ENCODE data around the gene PHEX. TPM values are rescaled to one million over a fixed set of nuclear protein-coding genes. Genes with fewer than 3 reads are reported as not detected.
"Not testable (repeated sequence)": the region's sequence is repeated elsewhere in the genome, so short reads cannot be mapped to it uniquely, and the experiment has no call there.

PHEX gene
- polyA plus RNA-seq, 1 donor = 3.4 TPM

DNA sequence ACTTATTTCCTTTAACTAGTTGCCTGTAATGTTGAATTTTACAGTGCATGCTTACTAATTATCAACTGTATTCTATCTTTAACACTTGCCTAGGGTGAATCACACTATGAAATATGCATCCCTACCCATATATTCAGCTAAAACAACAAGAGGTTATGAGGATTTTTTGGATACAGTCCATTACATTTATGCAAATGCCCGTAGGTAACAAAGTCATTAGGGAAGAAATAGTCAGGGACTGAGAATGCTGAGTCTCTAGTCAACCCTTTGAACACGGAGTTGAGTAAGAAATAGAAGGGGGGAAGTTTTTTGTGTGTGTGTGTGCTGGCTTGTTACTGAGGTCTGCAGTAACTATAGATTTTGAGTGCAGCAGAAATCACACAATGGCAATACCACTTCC, 214.5 kb downstream of the PHEX start:
- DNase-seq (ENCODE audit: low read depth) = no peak

DNA sequence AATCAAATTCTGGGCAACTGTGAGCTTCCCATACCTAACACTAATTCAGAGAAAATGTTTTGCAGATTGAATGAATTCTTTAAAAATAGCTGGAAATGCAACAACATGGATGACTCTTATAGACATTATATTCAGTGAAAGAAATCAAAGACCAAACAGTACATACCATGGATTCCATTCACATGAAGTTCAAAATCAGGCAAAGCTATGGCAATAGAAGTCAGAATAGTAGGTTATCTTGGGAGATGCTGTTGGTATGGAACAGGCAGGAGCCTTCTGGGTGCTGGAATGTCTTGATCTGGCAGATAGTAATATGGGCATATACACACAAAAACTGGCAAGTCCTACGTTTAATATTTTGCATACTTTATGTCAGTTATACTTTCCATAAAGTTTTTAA, 215.0 kb downstream of the PHEX start:
- DNase-seq (ENCODE audit: low read depth) = no peak

DNA sequence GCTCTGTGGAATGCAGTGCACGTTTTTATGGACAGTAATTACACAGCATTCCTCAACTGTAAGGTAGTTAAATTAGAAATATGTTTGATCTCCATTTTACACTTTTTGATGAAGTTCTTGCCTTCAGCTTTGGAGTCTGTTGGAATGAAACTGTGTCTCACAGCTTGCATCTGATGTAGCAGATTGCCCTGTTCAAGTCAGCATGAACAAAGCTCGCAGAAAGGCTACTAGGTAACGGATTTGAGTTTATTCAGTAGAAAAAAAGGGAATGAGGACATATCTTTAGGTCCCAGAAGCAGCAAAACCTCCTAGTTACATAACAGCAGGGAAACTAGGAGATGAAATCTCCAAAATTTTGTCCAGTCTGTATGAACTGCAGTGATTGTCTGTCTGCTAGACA, 216.3 kb downstream of the PHEX start:
- no peak for DNase-seq (ENCODE audit: low read depth)

DNA sequence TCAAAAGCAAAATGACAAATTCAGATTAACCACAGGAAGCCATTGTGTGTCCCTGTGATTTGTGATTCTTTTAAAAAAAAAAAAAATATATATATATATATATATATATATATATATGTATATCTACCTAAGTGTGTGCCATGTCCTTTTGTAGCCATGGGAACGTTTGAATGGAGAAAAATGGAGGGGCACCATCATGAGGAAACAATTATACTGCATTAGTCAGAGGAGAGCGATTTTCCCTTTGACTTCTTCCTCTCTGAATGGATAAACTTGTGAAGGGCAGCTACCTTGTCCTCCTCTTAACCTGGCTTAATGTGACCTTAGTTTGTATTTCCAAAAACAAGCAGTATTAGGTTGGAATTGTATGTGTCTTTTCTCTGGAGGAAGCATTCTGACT, 217.2 kb downstream of the PHEX start:
- DNase-seq (ENCODE audit: low read depth) = no peak

DNA sequence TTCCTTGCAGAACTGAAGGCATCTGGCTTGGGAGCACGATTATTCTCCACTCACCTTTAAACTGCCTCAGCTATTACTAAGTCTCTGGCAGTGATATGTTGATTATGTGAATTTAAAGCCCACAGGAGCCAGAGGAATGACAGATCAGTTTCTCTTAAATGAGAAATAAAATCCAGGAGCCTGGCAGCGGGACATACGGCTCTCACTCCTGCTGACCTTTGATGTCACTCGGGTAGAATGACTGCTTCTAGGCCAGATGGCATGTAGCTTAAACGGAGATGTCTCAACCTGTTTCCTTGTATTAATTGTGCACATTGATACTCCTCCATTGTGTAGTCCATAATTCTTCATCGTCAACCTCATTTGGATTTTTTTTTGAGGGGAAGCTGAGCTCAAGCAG, 236.6 kb downstream of the PHEX start:
- no peak for DNase-seq (ENCODE audit: low read depth)

DNA sequence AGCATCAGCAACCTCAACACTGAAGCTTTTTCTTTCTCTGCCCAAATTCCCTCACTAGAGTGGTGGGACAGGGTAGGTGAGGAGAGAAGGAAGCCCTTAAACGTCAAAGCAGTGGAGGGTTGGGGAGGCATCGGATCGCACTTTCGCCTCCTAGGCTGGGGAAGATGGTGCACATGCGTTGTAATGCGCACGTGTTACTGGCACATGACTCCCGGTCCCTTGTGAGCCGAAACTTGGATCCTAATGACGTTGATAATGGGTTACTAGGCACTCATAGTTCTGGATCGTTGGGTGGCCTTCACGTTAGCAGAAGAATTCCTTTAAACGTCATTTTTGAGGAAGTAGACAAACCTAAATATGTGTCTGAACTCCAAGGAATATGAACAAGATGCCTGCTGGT, 240.5 kb downstream of the PHEX start, which contains the start of gene CBLL2:
CBLL2 (plus strand) TSS at position 301 of the 400 bp plus-strand sequence; CDS start at position 380, 79 bp downstream.
- no peak for DNase-seq (ENCODE audit: low read depth)

DNA sequence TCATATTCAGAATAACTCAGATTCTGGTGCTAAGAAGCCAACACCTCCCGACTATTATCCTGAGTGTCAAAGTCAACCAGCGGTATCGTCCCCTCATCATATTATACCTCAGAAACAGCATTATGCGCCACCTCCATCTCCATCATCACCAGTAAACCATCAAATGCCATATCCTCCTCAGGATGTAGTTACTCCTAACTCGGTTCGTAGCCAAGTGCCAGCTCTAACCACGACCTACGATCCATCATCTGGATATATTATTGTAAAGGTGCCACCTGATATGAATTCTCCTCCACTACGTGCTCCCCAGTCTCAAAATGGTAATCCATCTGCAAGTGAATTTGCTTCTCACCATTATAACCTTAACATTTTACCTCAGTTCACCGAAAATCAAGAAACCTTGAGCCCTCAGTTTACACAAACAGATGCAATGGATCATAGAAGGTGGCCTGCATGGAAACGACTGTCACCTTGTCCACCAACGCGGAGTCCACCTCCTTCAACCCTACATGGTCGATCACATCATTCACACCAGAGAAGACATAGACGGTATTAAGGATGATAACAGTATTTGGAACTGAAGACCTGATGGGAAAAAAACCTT, 241.7 kb downstream of the PHEX start:
- no peak for DNase-seq (ENCODE audit: low read depth)

DNA sequence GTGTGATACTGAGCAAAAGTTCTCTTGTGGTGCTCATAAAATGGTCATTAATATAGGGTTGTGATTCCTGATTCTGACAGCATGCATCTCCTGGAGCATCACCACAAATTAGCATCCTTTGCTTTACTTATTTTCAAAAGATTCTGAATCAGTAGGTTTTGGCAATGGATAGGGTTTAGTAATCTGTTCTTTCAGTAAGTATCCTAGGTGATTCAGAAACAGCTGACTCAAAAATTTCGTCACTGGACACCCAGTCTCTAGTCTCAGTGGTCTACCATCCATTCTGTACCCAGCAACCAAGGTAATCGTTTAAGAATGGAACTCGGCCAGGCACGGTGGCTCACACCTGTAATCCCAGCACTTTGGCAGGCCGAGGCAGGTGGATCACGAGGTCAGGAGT, 244.7 kb downstream of the PHEX start:
- no peak for DNase-seq (ENCODE audit: low read depth)

DNA sequence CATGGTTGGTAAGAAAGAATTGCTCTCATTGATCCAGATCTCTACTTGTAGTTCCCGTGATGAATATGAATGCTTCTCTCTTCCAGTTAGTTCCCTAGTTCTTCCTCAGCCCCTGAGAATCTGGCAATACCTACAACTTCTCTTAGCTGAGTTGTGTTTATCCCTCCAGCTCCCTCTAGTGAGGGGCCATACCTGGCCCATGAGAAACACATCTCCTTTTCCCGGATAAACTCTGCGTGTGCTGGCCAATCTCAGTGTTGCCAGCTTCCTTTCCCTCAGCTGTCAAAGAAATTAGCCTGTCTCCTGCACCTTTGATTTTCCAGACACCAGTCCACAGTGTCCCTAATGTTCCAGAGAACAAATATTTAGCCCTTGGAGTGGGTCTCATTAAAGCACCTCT, 246.2 kb downstream of the PHEX start:
- DNase-seq (ENCODE audit: low read depth) = no peak

DNA sequence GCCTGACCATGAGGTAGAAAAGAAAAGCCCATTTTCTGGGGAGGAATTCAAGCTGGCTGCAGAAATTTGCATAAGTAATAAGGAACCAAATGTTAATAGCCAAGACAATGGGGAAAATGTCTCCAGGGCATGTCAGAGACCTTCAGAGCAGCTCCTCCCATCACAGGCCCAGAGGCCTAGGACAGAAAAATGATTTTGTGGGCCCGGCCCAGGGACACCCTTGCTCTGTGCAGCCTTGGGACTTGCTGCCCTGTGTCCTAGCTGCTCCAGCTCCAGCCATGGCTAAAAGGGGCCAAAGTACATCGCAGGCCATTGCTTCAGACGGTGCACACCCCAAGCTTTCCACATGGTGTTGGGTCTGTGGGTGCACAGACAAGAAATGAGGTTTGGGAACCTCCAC, 257.1 kb downstream of the PHEX start:
- DNase-seq (ENCODE audit: low read depth) = not testable (repeated sequence)

DNA sequence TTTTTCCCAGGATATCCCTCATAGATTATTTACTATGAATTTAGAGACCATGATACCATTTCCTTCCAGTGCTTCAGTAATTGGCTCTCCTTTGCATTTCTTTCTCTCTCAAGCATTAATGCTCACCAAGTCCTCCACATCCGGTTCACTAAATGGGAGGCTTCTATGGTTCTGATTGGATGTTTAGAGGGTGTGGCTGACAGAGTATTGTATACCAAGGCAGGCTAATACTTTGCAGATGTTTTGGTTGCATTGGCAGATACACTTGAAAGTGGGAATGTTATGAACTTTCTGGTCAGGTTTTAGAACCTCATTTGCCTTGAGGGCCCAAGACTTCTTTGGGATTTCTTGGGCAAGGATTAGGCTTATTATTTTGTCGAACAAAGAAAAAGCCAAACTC, 264.7 kb downstream of the PHEX start:
- DNase-seq (ENCODE audit: low read depth) = no peak

DNA sequence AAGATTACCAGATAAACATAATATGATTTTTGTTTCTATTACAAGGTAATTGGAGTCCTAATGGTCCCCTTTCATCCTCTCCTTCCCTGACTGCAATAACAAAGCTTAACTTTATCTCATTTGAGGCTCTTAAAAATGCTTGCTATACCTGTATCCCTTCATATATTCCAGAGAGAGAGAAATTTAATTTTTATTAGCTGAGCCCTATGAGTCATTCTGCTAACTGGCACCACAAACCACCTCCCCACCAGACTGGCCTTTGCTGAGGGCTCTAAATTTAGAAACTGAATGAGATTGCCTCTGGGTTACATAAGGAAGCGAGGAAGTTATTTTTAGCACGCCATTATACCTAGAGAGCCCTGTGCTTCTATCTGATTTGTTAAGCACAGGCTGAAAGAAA, 268.0 kb downstream of the PHEX start:
- DNase-seq (ENCODE audit: low read depth) = no peak

Other genes starting within 250 kb of the PHEX start
- gene MBTPS2, start 192.7 kb upstream of the PHEX start, polyA plus RNA-seq (ENCODE audit: insufficient read length) = 21.3 TPM
- gene YY2, start 176.3 kb upstream of the PHEX start, polyA plus RNA-seq (ENCODE audit: insufficient read length) = 1.2 TPM
- 76.7 TPM for gene SMS, start 91.6 kb upstream of the PHEX start, polyA plus RNA-seq (ENCODE audit: insufficient read length)
- not detected for gene CBLL2, start 240.6 kb downstream of the PHEX start, polyA plus RNA-seq (ENCODE audit: insufficient read length)

All from forelimb muscle (tissue), 1 donor.